ENCODE data around the gene GALNT2.

- TF ChIP-seq, protein P1, sequence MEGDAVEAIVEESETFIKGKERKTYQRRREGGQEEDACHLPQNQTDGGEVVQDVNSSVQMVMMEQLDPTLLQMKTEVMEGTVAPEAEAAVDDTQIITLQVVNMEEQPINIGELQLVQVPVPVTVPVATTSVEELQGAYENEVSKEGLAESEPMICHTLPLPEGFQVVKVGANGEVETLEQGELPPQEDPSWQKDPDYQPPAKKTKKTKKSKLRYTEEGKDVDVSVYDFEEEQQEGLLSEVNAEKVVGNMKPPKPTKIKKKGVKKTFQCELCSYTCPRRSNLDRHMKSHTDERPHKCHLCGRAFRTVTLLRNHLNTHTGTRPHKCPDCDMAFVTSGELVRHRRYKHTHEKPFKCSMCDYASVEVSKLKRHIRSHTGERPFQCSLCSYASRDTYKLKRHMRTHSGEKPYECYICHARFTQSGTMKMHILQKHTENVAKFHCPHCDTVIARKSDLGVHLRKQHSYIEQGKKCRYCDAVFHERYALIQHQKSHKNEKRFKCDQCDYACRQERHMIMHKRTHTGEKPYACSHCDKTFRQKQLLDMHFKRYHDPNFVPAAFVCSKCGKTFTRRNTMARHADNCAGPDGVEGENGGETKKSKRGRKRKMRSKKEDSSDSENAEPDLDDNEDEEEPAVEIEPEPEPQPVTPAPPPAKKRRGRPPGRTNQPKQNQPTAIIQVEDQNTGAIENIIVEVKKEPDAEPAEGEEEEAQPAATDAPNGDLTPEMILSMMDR (IDR thresholded peaks at IDR 0.05) = no peak
- TF ChIP-seq POLR2A (IDR thresholded peaks at IDR 0.05) = no peak
These were observed 55.6 kb downstream of the GALNT2 start for GRCh38 chr1:230122366-230123279.

Data from ovary (tissue), 3 donors.